Measurements from ENCODE around the gene CCDC158. TPM values are rescaled to one million over a fixed set of nuclear protein-coding genes. Genes with fewer than 3 reads are reported as not detected.
"Not testable (repeated sequence)": the region's sequence is repeated elsewhere in the genome, so short reads cannot be mapped to it uniquely, and the experiment has no call there.

The CCDC158 gene
- total RNA-seq, 1 experiment from 2014 or later, result not detected

DNA sequence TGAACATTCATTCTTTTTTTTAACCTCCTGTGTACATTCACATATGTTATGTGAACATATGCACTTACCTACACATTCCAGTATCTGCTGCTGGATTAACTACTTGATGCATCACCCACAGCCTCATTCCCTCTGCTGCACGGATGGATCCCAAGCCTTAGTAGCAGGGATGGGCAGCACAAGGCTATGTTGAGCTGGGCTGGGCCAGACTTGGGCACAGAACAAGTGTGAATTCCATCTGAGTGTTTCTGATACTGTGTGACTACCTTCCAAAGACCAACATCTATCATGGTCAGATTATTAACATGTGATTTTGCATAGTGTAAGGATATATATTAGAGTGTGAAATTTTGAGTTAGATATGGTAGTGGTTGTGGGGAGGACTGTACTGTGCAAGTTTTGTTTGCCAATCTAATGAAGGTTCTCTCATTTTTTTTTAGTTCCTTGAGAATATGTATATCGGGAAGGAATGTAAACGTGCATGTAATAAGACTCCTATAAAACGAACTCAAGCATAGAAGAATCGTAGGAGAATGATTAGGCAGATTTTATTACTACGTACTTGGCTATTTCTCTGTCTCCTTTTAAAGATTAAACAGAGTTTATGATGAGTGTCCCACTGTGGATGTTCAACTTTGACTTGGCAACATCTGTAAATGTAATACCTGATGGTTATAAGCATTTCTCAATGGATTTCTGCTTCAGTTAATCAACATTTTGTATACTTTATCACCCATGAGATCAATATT is 137.8 kb downstream of the CCDC158 start:
- DNase-seq (ENCODE audit: extremely low read depth, low read depth), result no peak

DNA sequence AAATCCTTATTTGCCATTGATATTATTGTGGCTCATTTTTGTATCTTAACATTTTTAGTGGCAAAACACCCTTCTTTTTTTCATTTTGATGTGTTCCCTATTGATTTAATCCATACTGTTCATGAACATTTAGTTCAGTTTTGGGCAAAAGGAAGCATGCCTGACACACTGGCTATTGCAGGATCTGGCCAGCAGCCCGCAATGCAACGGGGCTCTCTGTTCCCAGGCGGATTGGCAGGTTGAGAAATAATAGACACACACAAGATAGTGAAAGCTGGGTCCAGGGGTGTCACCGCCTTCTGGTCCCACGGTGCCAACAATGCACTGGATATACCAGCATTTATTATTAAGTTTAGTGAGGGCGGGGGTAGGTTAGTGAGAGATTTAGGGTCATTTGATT is 139.3 kb downstream of the CCDC158 start:
- not testable (repeated sequence) for DNase-seq (ENCODE audit: extremely low read depth, low read depth)

DNA sequence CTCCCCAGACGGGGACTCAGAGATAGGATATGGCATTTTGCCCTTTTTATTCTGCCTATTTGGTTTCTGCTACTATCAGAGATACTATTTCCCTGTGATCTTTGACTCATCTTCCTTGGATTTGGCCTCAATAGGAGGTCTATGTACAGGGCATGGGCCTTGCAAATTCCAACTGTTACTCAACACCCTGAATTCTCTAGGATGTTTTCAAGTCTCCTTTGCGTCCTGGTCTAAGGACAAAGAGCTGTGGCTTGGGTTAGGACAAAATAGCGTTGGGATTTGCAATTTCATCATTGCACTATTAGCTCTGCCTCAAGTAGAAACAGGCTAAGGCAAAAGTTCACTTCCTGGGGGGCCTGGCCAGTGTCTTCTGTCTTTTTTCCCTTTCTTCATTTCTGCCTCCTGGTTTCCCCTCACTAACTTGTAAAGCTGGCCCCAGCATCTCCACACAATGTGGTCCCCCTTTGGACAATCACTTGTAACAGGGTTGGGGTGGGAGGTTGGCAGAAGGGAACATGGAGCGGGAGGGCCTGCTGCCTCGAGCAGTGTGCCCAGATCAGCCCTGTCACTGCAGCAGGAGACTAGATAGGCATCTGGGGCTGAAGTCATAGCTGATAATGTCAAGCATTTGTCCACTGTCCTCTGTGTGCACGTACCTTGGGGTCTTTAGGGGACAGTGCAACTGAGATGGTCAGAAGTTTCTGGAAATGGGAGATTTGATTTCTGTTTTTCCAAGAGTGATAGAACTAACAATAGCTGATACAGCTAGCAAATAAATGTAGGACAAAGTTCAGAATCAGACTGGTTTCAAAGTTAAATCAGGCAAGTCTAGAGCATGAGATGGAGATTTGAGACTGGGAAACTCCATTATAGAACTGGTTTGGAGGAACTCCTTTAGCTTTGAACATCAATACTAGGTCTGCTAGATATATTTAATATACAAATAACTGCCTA is 140.2 kb downstream of the CCDC158 start:
- no peak for DNase-seq (ENCODE audit: extremely low read depth, low read depth)

DNA sequence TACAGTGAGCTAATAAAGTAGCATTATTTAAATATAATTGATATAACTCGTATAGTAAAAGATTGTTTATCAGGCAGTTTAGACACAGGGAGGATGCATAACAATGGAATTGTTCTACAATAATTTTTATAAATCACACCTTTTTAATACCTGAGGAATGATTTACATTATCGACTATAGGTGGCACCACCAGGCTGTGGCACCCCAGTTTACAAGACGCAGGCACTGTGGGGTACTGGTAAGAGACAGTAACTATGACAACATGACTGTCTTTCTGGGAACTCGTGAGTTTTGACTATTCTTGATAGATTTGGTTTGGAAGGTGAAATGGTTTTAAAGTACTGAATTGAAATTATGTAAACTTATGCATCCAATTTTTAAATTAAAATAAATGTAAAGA is 141.5 kb downstream of the CCDC158 start:
- DNase-seq (ENCODE audit: extremely low read depth, low read depth), result no peak

DNA sequence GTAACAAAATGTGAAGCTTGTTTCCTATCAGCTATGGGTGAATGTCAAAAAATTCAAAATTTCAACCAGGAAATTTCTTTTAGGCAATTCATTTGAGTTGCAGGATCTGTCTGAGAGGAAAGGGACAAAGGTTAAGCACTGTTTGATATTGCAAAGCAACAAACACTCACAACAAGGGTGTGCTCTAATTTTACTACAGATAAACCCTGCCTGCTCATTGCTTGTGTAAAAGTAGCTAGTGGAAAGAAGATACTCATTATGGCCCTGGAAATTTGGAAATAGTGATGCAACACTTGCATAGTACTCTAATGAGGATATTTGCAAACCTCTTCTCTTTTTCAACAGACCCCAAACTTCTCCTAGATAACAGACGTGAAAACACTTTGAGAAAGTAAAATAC is 142.4 kb downstream of the CCDC158 start:
- no peak for DNase-seq (ENCODE audit: extremely low read depth, low read depth)

DNA sequence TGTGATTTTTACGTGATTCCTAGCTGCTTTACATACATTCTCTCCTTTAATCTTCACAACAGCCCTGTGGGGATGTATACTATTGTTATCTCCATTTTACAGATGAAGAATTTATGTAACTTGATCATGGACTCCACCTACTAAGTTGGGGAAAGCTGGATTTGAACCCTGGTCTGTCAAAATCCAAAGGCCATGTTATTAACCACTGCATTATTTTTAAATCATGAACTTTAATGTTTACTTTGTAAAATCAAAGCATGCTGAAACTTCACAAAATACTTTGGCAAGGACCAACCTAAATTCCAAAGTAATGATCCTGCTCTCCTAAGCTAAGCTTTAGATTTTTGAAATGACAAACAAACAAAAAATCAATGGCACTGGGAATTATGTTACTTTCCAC is 143.3 kb downstream of the CCDC158 start:
- DNase-seq (ENCODE audit: extremely low read depth, low read depth), result no peak

DNA sequence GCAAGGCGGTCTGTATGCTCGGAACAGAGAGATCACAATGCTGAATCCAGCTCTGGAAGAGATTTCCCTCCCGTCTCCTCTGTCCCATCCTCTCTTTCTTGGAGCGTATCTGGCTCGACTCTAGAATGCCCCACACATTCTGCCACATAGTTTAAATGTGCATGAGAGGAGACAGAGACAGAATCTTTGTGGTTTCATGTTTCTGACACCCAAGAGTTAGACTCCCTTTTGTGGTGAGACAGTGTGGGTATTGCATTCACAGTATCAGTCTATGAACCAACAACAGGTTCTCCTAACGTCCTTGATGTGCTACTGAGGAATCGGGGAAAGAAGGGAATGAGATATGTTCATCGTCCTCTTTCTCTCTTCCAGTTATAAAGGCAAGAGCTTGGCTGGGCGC is 144.1 kb downstream of the CCDC158 start:
- no peak for DNase-seq (ENCODE audit: extremely low read depth, low read depth)

DNA sequence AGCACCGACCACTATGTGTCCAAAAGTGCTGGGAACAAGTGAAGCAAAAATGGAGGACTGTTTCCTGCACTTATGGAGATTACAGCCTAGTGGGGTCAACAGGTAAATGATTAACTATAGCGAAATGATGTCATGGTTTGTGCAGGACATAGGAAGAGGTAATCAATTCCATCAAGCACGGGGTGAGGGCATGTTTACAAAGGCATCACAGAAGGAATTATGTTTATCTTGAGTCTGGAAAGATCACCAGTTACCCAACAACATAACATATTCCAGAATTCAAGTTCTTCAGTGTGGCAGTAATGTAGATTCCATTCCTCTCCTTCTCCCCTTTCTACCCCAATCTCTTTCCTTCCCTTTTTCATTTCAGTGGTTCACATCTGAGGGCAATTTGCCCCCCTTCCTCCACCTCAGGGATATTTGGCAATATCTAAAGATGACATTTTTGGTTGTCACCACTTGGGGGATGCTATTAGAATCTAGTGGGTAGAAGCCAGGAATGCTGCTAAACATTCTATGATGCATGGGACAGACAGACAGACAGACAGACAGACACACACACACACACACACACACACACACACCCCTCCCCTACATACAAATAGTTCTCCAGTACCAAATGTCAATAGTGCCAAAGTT is 145.3 kb downstream of the CCDC158 start:
- DNase-seq (ENCODE audit: extremely low read depth, low read depth), result no peak

DNA sequence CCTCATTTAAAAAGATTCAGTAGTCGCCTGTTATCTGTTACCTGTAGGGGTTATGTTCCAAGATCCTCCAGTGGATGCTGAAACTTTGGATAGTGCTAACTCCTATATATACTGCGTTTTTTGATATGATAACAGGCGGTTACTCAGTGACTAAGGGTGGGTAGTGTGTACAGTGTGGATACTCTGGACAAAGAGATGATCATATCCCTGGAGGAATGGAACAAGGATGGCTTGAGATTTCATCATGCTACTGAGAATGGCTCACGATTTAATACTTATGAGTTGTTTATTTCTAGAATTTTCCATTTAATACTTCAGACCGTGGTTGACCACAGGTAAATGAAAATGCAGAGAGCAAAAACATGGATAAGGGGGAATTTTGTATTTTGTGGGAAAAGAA is 147.9 kb downstream of the CCDC158 start:
- DNase-seq (ENCODE audit: extremely low read depth, low read depth), result no peak

DNA sequence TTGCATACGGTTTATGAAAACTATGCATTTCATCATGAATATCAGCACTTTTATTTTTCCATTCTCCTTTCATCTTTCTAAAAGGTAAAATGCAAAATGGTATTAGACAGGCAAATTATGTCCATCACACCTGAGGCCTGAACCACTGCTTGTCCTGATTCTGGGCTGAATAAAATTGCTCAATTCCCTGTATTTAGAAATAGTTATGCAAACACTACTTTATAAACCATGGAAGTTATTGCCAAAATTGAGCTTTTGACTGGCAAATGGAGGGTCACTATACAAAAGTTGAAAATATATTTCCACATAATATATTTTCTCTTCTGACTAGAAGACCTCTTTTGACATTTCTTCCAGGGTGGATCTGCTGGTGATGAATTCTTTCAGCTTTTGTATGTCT is 148.4 kb downstream of the CCDC158 start:
- DNase-seq (ENCODE audit: extremely low read depth, low read depth), result no peak

DNA sequence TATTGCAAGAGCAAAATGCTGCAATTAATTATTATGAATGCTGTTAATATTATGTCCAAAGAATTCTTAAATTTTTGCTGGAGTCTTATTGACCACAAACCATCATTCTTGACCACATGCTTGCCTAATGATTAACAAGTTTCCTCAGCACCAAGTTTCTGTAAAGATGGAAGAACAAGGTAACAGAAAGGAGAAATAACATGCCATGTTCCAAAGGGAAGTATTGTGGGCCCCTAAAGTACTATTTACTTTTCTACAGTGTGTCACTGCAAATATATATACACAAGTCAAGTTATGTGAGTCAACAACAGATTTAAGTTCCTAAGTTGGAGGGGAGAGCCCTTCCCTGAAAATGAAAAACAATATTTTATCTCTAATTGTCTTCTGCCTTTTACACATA is 148.9 kb downstream of the CCDC158 start:
- DNase-seq (ENCODE audit: extremely low read depth, low read depth), result no peak

DNA sequence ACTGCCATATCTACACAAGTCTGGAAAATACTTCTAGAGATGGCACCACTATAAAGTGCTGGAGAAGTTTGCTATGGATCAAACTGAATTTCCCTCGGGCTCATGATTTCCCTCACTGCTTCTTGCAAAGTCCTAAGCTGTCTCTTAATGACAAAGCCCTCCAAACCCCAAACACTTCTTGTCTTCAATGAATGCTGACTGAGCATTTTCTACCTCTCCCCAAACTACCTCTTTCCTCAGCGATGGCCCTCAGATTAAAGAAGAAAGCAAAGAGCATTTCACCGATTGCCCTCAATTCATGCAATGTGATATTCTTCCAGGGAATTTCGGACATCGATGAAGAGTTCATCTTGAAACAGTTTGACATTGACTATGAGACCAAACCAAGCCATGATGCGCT is 149.7 kb downstream of the CCDC158 start:
- no peak for DNase-seq (ENCODE audit: extremely low read depth, low read depth)

DNA sequence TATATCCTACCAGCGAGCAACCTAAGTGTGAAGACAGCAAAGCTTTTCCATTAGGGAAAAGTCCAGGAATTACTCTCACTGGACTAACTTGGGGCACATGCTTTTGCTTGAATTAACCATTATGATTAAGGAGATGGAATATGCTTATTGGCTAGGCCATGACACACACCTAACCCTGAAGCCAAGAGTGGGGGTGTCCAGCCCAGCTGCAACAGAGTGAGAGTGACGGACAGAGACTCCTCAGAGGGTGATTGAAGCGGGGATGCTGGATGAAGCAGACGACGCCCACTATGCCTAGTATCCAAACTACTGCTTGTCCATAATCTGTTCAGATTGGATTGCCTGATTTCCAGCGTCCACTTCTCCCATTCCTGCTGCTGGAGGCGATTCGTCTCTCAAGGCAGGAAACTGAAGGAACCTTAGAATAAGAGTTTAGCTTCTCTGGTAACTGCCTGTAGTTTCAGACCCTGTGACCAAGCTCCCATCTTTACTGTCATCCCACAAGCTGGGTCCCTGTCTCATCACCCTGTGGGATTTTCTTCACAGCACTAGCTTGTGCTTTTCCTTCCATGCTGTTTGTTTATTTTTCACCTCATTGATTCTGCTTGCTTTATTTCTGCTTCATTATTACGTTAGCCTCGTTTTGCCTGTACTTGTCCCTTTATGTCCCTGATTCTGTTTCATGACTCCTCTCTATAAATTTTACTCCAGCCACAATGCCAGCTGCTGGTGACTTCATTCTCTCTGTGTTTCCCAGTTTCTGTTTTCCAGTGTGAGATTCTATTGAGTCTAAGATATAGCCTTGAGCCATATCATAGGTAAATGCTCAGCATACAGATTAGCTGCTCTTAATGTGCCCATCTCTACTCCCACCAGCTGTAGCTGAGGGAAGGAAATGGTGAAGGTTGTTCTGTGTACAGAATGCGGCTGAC is 150.4 kb downstream of the CCDC158 start:
- no peak for DNase-seq (ENCODE audit: extremely low read depth, low read depth)

DNA sequence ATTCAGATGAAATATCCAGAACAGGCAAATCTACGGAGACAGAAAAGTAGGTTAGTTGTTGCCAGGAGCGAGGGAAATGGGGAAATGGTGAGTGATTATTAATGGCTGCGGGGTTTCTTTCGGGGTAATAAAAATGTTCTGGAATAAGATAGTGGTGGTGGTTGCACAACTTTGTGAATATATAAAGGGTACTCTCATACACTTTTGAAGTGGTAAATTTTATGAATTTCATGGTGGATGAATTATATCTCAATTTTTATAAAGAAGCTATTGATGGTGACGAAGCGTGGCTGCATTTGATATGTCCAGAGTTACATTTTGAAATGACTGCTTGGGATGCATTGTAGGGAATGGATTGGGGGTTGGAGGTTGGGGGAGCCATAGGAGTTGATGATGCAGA is 153.1 kb downstream of the CCDC158 start:
- DNase-seq (ENCODE audit: extremely low read depth, low read depth), result no peak

DNA sequence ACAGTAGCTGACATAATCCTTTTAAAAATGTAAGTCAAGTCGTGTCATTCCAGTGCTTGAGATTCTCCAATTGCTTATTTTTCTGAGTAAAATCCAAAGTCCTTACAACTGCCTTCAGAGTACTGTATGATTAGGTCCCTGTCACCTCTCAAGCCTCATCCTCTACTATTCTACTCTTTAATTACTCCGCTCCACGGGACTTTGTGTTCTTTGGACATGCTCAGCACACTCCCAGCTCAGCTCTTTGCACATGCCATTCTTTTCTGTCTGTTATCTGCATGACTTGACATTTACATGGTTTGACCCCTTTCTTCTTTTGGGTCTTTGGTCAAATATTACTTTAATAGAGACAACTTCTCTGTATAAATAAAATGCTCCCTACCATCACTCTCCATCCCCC is 154.3 kb downstream of the CCDC158 start:
- no peak for DNase-seq (ENCODE audit: extremely low read depth, low read depth)

DNA sequence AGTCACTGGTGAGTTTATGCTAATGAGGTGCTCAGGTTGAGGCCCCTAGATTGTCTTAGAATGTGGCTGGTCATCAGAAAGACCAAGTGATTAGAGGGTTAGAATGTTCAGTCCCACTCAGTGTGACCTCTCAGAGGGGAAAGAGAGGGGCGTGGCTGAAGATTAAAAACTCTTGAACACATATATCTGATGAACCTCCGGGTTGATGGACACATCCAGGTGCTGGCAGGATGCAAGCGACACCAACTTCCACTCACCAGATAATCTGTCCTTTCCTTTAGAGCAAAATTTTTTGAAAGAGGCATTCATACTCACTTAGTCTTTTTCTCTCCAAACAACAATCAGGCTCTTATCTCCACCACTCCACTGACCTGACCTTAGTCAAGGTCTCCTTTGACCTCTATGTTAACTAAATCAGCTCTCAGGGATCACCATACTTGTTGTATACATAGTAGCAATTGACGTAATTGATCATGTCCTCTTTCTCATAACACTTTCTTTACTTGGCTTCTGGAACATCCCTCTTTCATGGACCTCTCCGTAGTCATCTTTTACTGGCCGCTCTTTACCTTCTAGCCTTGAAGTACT is 155.2 kb downstream of the CCDC158 start:
- DNase-seq (ENCODE audit: extremely low read depth, low read depth), result no peak

All from NCI-H460 (cell line).